ENCODE results near the gene MACF1.

Gene MACF1

DNA sequence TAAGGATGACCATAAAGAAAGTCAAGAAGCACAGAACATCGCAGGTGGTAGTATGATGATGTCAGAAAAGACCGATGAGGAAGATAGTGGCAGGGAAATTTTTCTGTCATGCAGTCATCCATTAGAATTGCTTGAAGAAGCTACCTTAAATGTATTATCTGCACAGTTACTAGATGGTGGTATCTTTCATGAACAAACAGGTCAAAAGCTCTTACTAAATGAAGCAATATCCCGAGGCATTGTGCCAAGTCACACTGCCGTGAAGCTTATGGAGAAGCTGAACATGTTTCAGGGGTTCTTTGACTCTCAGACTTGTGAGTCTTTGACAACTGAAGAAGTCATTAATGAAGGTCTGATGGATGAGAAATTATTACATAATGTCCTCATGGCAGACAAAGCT lies 128.8 kb downstream of the MACF1 start:
- no peak for DNase-seq
- intact Hi-C loops (cut with DNase I), result no loop called here

DNA sequence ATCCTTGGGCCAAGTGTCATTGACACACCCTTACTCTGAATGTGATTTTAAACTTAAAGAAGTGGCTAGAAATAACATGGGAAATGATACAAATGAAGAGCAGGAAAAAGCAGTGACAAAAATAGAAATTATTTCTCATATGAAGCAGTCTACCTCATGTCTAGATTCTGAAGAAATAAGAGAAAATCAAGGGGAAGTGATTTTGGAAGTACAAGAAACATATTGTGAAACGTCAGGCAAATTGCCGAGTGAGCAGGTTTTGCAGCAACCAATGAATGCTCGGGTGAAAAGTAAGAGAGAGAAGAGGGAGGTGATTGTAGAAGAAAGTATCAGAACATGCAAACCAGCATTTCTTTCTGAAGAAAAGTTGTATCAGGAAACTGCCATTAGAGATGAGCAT lies 130.7 kb downstream of the MACF1 start:
- no peak for DNase-seq
- intact Hi-C loops (cut with DNase I), result no loop called here

DNA sequence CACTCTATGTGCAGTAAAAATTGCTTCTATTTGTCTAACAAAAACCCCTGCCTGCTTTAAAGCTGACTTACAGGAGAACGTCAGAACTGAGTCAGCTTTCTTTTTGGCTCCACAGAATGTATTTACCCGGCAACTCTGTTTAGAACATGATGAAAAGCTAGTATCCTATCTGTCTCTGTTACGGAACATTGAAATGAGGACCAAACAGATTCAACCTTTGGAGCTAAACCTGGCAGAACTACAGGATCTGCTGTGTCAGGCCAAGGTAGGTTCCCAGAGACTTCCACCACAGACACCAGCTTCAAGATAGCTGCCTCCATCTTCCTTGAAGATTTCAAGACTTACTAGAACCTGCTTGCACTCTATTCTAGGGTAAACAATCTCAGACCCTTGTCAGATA lies 132.6 kb downstream of the MACF1 start:
- no peak for DNase-seq
- intact Hi-C loops (cut with DNase I), result no loop called here

DNA sequence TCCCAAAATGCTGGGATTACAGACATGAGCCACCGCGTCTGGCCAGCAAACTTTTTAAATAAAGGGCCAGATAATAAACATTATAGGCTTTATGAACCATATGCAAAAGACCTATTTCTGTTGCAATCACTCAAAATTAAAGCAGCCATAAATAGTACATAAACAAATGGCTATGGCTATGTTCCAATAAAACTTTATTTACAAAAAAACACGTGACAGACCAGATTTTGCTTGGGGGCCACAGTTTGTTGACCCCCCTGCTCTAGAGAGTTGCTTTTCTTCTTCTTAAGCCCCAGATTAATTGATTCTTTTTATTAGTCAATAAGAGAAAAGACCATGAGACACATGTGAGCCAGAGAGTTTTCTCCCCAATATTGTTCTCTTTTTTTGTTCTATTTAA lies 138.3 kb downstream of the MACF1 start:
- DNase-seq, result no peak
- intact Hi-C loops (cut with DNase I), result no loop called here

DNA sequence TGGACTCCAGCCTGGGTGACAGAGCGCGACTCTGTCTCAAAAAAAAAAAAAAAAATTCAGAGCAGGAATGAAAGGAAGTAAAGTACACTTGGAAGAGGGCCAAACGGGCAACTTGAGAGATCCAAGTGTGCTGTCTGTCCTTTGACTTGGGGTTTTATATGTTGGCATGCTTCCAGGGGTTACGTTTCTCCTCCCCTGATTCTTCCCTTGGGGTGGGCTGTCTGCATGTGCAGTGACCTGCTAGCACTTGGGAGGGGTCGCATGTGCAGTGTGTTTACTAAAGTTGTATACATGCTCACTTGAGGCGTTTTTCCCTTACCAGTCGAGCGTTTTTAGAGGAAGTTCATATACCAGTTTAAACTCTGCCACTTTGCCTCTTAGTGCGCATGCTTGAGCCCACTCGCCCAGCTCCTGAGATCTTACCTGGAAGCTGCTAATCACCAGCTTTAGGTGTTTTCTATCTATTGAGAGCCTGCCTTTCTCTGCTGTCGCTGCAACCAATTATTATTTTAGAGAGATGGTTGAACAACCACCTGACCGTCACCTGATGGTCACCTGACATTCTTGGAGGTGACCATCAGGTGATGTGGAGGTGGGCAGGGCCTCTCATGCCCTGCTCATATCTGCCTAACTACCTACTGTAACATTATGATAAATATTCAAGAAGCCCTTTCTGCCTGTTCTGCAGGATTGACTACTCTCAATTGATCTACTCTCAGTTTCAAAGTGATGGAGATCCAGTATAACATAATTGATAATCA lies 140.1 kb downstream of the MACF1 start:
- no peak for DNase-seq

DNA sequence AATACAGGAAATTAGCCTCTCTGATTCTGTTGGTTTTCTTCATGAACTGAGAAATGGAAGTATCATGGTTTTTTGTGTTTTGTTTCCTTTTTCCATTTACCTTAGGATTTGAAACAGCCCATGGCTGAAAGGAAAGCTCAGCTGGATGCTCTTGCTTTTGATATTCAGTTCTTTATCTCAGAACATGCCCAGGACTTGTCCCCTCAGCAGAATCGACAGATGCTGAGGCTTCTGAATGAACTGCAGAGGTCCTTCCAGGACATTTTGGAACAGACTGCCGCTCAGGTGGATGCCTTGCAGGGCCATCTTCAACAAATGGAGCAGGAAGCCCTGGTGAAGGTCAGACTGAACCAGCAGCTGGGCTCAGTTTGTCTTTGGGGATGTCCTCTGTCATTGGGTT lies 142.4 kb downstream of the MACF1 start:
- no peak for DNase-seq
- intact Hi-C loops (cut with DNase I), result no loop called here

More for the DNA sequence above, 140.1 kb downstream of the MACF1 start:
- intact Hi-C loops (cut with DNase I), result no loop called here

DNA sequence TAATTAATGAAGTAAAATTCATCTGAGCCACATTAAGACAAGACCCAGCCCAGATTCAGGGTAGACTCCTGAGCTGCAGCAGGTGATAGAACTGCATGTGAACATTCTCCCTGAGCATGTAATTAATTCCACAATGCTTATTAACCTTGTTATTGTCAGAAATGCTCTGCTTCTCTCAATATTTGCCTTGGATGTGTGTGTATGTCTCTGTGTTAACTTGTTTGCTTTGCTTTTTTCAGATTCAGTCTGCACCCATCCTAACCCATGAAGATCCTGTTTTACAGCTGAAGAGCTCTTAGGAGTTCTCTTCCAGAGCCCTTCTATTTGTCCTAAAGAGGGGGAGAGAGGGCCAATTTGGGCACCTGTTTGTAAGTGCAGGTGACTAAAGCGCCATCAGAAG lies 143.8 kb downstream of the MACF1 start:
- intact Hi-C loops (cut with DNase I), result no loop called here
- DNase-seq, result no peak

DNA sequence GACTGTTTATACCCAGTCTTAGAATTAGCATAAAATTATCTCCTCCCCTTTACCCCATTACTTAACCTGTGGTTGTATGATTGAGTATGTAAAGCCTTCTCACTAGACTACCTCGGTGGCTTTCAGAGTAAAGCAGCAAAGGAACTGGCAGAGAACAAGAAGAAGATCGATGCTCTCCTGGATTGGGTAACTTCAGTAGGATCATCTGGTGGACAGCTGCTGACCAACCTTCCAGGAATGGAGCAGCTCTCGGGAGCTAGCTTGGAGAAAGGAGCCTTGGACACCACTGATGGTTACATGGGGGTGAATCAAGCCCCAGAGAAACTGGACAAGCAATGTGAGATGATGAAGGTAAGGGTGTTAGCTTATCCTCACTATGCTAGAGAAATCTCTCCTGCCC lies 148.4 kb downstream of the MACF1 start:
- DNase-seq, result no peak

DNA sequence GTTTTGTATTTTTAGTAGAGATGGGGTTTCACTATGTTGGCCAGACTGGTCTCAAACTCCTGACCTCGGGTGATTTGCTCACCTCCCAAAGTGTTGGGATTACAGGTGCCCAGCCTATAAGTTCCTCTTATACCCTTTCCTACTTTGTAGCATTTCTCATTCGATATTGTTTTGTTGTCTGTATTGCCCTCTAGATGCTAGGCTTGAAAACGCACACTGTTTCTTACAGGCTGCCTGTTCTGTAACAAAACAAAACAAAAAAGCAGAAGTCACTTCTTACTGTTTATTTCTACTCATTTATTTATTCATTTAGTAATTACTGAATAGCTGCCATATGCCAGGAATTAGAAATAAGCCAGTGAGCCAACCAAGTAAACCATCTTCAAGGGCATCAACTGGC lies 150.1 kb downstream of the MACF1 start:
- intact Hi-C loops (cut with DNase I), result loop anchor here (10.0 kb wide), 1 partner anchor 160 kb away; no protein-coding TSS in a partner anchor
- no peak for DNase-seq

More for the DNA sequence above, 148.4 kb downstream of the MACF1 start:
- intact Hi-C loops (cut with DNase I), result loop anchor here (10.0 kb wide), 1 partner anchor 158 kb away; no protein-coding TSS in a partner anchor

DNA sequence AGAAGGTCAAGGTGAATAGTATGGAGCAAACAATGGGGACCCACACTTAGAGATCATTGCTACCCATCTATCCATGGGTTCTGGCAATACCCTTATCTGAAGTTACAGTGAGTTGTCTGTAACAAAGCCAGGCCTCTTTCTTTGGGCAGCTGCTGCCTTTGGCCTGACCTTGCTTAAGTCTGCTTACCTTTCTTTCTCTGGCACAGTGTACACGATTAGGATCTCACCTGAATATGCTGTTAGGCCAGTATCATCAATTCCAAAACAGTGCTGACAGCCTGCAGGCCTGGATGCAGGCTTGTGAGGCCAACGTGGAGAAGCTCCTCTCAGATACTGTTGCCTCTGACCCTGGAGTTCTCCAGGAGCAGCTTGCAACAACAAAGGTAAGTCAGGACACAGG lies 154.0 kb downstream of the MACF1 start:
- no peak for DNase-seq
- intact Hi-C loops (cut with DNase I), result loop anchor here (10.0 kb wide), 1 partner anchor 164 kb away; no protein-coding TSS in a partner anchor

DNA sequence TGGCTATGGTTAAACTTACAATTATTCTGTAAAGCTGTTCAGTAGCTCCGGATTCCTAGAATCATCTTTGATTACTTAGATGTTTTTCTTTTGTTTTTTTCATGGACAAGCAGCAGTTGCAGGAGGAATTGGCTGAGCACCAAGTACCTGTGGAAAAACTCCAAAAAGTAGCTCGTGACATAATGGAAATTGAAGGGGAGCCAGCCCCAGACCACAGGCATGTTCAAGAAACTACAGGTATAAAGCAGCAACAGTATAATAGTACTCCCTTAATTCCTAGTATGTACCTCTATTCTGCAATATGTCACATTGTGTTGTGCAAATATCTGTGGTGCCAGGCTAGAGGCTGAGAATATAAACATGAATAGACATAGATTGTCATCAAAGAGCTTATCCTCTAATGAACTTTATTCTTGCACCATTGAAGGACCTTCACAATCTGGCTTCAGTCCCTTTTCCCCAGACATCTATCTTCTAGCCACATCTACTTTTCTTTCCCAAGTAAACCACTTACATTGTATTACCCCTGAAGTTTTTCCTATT lies 154.6 kb downstream of the MACF1 start:
- intact Hi-C loops (cut with DNase I), result loop anchor here (10.0 kb wide), 1 partner anchor 164 kb away; no protein-coding TSS in a partner anchor
- no peak for DNase-seq

DNA sequence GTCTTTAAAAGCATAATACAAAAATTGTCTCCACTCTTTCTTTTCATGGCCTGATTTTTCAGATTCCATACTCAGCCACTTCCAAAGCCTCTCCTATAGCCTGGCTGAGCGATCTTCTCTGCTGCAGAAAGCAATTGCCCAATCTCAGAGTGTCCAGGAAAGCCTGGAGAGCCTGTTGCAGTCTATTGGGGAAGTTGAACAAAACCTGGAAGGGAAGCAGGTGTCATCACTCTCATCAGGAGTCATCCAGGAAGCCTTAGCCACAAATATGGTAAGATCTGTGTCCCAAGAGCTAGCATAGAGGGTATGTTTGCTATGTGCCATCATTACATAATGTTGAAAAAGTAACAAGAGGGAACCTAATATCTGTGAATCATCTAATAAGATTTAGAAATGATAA lies 156.2 kb downstream of the MACF1 start:
- DNase-seq, result no peak
- intact Hi-C loops (cut with DNase I), result no loop called here

DNA sequence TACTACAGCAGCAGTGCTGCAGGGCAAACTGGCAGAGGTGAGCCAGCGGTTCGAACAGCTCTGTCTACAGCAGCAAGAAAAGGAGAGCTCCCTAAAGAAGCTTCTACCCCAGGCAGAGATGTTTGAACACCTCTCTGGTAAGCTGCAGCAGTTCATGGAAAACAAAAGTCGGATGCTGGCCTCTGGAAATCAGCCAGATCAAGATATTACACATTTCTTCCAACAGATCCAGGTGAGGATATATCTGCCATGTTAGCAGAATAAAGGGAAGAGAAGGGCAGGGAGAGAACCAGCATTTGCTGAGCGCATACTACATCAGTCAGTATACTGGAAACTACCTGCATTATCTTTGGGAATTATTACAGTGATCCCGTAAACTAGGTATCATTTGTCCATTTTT lies 157.0 kb downstream of the MACF1 start:
- intact Hi-C loops (cut with DNase I), result no loop called here
- DNase-seq, result no peak

DNA sequence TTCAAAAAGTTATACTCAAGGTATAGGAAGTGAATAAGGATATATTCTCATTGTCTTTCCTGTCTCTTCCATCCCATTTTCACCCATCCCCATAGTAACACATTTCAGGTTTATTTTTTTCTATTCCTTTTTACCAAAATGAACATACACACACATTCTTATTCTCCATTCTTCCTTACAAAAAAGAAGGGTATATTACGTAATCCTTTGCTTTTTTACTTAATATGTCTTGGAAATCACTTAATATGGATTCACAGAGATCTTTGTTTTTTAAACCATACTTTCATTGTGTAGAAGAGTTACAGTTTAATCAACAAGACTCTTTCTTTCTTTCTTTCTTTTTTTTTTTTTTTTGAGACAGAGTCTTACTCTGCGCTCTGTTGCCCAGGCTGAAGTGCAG lies 158.8 kb downstream of the MACF1 start:
- intact Hi-C loops (cut with DNase I), result no loop called here
- no peak for DNase-seq

DNA sequence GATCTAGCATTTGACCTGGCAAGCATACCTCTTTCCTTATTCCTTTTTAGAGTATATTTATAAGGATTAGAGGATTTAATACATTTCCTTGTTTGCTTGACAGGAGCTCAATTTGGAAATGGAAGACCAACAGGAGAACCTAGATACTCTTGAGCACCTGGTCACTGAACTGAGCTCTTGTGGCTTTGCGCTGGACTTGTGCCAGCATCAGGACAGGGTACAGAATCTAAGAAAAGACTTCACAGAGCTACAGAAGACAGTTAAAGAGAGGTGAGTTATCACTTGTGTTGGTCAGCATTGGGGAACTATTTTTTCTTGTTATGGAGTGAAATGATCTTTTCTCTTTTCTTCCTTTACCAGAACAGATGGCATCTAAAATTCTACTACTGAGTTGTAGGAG lies 163.6 kb downstream of the MACF1 start:
- DNase-seq, result no peak
- intact Hi-C loops (cut with DNase I), result no loop called here

DNA sequence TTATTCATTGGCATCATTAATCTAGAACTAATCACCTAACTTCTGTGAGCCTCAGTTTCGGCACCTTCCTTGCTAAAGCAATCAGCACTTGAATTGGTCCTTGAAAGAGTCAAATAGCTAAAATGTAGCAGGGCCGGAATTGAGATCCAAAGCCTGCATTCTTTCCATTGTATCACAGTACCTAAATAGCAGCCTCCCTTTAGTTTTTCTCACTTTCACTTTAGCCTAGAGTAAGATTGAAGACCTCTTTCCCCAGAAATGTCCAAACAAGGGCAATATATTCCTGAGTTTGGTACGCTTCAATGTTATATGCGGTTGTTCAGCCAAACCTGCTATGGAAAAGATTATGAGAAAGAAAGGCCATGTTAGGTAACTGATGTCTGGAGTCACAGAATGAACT lies 165.1 kb downstream of the MACF1 start:
- no peak for DNase-seq
- intact Hi-C loops (cut with DNase I), result no loop called here

DNA sequence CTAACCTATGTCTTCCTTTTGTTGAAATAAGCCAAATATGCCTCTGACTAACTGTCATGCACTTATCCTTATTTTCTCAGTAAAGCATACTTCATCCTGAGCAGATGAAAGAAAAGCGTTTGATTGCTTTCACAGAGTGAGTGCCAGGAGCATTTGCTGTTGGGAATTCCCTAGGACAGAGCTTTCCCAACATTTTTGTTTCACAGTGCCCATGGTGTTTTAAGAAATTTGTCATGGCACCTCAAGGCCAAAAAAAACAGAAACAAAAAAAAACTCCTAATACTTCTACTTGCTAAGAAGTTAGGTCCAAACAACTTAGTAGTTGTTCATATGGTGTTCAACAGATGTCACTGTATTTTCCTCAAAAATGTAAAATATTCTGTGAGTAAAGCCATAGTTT lies 166.1 kb downstream of the MACF1 start:
- intact Hi-C loops (cut with DNase I), result no loop called here
- DNase-seq, result no peak

DNA sequence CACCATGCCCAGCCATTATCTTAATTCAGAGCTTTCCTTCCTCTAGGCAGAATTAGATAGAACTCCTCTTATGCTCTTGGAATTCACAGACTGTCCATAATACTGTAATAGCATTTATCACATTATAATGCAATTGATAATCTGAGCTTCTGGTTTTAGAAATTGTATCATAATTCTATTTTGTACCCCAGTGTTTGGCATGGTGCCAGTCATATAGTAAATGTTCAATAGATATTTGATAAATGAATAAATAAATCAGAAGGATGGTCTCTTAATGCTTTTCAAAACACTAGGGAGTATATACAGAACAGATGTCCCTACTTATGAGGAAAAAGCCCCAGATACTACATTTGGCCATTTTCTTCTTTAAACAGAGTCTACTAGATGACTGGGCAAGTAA lies 167.6 kb downstream of the MACF1 start:
- no peak for DNase-seq
- intact Hi-C loops (cut with DNase I), result no loop called here

DNA sequence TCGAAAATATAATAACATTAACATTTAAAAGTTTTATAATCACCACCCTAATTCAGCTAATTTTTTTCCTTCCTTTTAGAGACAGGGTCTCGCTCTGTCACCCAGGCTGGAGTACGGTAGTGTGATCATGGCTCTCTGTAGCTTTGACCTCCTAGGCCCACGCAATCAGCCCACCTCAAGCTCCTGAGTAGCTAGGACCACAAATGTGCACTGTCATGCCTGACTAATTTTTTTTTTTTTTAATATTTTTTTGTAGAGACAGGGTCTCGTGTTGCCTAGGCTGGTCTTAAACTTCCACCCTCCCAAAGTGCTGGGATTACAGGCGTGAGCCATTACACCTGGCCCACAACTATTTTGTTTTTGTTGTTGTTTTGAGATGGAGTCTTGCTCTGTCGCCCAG lies 172.2 kb downstream of the MACF1 start:
- intact Hi-C loops (cut with DNase I), result no loop called here

DNA sequence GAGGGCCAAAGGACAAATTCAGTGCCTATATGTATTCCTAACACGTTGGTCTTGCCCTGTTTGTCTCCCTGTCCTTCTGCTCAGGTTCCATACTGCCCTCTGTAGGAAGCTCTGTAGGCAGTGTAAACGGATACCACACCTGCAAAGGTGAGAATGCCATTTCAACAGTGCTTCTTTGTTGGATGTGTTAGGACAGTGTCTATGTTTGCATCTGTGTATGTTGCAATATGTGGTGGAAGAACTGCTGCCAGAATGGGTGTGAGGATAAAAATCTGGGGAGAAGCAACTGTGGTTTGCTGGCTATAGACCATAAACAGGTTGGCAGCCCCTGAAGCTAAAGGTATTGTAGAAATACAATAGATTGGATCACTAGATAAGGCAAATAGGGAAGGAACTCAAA lies 173.9 kb downstream of the MACF1 start:
- no peak for DNase-seq
- intact Hi-C loops (cut with DNase I), result no loop called here

More for the DNA sequence above, 172.2 kb downstream of the MACF1 start:
- no peak for DNase-seq

DNA sequence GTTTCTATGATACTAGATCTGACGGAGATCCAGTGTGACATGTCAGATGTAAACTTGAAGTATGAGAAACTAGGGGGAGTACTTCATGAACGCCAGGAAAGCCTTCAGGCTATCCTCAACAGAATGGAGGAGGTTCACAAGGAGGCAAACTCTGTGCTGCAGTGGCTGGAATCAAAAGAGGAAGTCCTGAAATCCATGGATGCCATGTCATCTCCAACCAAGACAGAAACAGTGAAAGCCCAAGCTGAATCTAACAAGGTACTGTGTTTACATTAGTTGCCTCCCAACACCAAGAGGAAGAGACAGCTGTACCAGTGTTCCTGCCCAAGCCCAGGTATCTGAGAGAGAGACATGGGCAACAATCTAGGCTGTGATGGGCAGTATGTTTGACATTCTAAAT lies 174.7 kb downstream of the MACF1 start:
- intact Hi-C loops (cut with DNase I), result no loop called here

DNA sequence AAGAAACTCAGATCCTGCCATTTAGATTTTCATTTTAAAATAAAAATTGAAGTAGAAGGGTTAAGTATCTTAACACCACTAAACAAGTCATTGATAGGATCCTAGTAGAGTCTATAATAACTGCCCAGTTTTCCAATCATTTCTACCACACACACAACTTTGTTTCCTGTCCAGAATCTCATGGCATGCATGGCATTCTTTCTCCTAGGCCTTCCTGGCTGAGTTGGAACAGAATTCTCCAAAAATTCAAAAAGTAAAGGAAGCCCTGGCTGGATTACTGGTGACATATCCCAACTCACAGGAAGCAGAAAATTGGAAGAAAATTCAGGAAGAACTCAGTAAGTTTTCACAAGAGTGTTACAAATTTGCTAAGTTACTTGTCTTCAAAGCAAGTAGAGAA lies 175.5 kb downstream of the MACF1 start:
- no peak for DNase-seq
- intact Hi-C loops (cut with DNase I), result no loop called here

More for the DNA sequence above, 174.7 kb downstream of the MACF1 start:
- DNase-seq, result no peak
